Gastroesophageal sphincter (tissue), 3 donors: Measurements from ENCODE around the gene NFATC3.

Experiments used
- CTCF ChIP-seq, 4 experiments: fragments of 200-600 bp in 2 of 4; fragments of 450-650 bp in 2 of 4; sonication (generic) in 1 of 4; IDR thresholded peaks; one replicate each; pipeline ENCODE4 v1.5.1; 2017 to 2019; ENCODE audit warnings: antibody characterized with exemption in 4 of 4, mild to moderate bottlenecking in 2 of 4, moderate library complexity in 2 of 4
- EP300 ChIP-seq: sonication (generic); formaldehyde crosslinking; IDR thresholded peaks from one replicate; pipeline ENCODE4 v1.6.1; 2017; ENCODE audit warnings: antibody characterized with exemption, mild to moderate bottlenecking
- POLR2A ChIP-seq, 2 donors: fragments of 450-650 bp; IDR thresholded peaks; one replicate each; pipeline ENCODE4 v1.6.1; 2017; ENCODE audit warnings: antibody characterized with exemption in 2 of 2, mild to moderate bottlenecking in 2 of 2, moderate library complexity in 1 of 2
- POLR2AphosphoS5 ChIP-seq: sonication (generic); formaldehyde crosslinking; IDR thresholded peaks from one replicate; pipeline ENCODE4 v1.6.1; 2017; ENCODE audit warnings: antibody characterized with exemption

- TF ChIP-seq CTCF (IDR thresholded peaks at IDR 0.05) (no peak), POLR2A (IDR thresholded peaks at IDR 0.05) (no peak), EP300 (no peak), POLR2AphosphoS5 (no peak)
These were observed 3.1 kb upstream of the NFATC3 start for GRCh38 chr16:68081861-68082628.
